Measurements from ENCODE around the gene PLEKHA4. TPM values are rescaled to one million over a fixed set of nuclear protein-coding genes. Genes with fewer than 3 reads are reported as not detected.

The PLEKHA4 gene
- total and polyA plus RNA-seq, 2 donors (not counting 1 experiment from before 2014, with no cell fraction given) = 4.3 to 6.2 TPM

DNA sequence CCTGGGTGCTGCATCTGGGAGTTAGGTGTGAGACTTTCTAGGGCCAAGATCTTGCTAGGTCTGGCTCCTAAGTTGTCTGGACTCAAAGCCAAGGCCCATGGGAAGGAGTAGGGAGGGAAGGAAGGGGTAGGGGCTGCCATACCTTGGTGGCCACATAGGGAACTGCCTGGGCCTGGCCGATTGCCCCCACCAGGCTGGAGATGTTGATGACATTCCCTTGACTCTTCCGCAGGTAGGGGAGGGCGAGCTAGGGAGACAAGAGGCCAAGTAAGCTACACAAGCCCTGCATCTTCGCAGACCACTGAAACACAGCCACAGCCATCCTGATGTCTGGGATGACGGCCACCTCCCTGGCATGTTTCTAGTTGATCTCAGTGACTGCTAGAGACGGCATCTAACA lies 53.5 kb downstream of the PLEKHA4 start:
- POLR2A ChIA-PET = no interaction called here
- Histone ChIP-seq H3K79me2 (ENCODE audit: control insufficient read depth, insufficient read depth, low read length) (no peaks in the 10 kb centered on the region), H3K27me3 (replicated peaks in 1 of 4; ENCODE audit: control extremely low read depth in 1 of 4, control insufficient read depth in 3 of 4, insufficient read depth in 4 of 4, low read length in 3 of 4) (no peaks in the 10 kb centered on the region), H3K4me3 (ENCODE audit: control extremely low read depth in 1 of 5, extremely low read depth in 1 of 5, insufficient read depth in 1 of 5, low read depth in 2 of 5, low read length in 4 of 5) (no peak overlapping the region), H3K9me3 (ENCODE audit: control extremely low read depth in 1 of 3, control insufficient read depth in 2 of 3, insufficient read depth in 1 of 3, low read length in 2 of 3) (peaks cover 0 to 8% (median 0%) of the 10 kb centered on the region in 3 donors), H4K20me1 (ENCODE audit: control insufficient read depth, insufficient read depth, low read length, poor library complexity, severe bottlenecking) (no peaks in the 10 kb centered on the region), H3K9ac (ENCODE audit: low read length) (no peak overlapping the region), H3K36me3 (replicated peaks in 1 of 2; ENCODE audit: control extremely low read depth in 1 of 2, control insufficient read depth in 1 of 2, extremely low read depth in 1 of 2, insufficient read depth in 2 of 2, low read length in 1 of 2) (no peaks in the 10 kb centered on the region), H2AFZ (ENCODE audit: insufficient read depth, low read depth, low read length, poor library complexity, severe bottlenecking) (no peak overlapping the region), H3K4me1 (ENCODE audit: control insufficient read depth in 2 of 2, insufficient read depth in 2 of 2, low read length in 2 of 2) (peaks cover 5 to 23% of the 10 kb centered on the region in 2 donors), H3K4me2 (replicated peaks; ENCODE audit: low read depth, low read length, poor library complexity, severe bottlenecking) (no peak overlapping the region), H3K27ac (ENCODE audit: low read length in 2 of 2) (no peak overlapping the region)
- no peak for ATAC-seq (ENCODE audit: low read depth)
- CTCF ChIA-PET = interaction anchor here (0.7 to 9.4 kb wide), 2 partner anchors 21 to 160 kb away, joined by 3 to 85 read pairs; no protein-coding TSS in a partner anchor
- H3K27me3 Mint-ChIP-seq = no peaks in the 10 kb centered on the region
- intact Hi-C loops (cut with micrococcal nuclease) = no loop called here
- H3K9me3 Mint-ChIP-seq (ENCODE audit: insufficient read depth) = no peaks in the 10 kb centered on the region
- no peak for DNase-seq
- WGBS (ENCODE audit: insufficient coverage) = 96% methylated on average over 5 of the region's 6 CpGs
- H3K4me1 Mint-ChIP-seq = peaks cover 22% of the 10 kb centered on the region
- no peak overlapping the region for H3K4me3 Mint-ChIP-seq
- no peak overlapping the region for H3K27ac Mint-ChIP-seq
- TF ChIP-seq, protein P1, sequence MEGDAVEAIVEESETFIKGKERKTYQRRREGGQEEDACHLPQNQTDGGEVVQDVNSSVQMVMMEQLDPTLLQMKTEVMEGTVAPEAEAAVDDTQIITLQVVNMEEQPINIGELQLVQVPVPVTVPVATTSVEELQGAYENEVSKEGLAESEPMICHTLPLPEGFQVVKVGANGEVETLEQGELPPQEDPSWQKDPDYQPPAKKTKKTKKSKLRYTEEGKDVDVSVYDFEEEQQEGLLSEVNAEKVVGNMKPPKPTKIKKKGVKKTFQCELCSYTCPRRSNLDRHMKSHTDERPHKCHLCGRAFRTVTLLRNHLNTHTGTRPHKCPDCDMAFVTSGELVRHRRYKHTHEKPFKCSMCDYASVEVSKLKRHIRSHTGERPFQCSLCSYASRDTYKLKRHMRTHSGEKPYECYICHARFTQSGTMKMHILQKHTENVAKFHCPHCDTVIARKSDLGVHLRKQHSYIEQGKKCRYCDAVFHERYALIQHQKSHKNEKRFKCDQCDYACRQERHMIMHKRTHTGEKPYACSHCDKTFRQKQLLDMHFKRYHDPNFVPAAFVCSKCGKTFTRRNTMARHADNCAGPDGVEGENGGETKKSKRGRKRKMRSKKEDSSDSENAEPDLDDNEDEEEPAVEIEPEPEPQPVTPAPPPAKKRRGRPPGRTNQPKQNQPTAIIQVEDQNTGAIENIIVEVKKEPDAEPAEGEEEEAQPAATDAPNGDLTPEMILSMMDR (IDR thresholded peaks at IDR 0.05) = no peak
- no peak for TF ChIP-seq EZH2 (IDR thresholded peaks at IDR 0.05; ENCODE audit: borderline replicate concordance, insufficient read depth, low read depth, low read length, poor library complexity, severe bottlenecking)

DNA sequence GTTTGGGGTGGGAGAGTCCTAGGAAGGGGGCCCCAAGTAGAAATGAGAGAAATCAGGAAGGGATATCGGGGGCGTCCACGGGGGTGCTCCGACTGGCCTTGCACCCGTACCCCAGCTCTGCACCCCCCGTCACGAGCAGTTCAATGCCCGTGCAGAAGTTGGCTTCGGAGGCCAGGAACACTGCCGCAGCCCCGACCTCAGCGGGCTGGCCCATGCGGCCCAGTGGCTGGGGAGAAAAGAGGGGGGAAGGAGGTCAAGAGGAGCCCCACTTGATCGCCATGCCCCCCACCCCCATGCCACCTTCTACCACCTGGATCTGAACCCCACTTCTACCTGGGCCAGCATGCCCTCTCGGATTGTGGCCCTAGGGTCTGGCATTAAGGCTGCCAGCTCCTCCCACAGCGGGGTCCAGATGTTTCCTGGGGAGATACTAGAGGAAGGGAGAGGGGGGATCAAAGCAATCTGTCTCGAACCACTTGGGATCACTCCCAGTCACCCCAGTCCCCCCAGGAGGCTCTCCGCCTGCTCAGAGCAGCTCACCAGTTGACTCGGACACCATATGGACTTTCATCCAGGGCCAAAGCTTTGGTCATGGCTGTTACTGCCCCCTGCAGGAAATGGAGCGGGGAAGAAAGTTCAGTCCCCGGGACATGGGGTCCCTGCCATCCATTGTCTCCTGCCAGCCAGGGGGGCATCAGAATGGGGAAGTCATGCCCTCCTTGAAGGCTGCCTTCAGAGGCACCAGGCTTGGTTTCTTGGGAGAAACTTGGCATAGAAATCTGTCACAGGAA lies 55.1 kb downstream of the PLEKHA4 start:
- POLR2A ChIA-PET = no interaction called here
- peaks cover 0 to 8% (median 0%) of the 10 kb centered on the region in 3 donors for H3K9me3 ChIP-seq (ENCODE audit: control extremely low read depth in 1 of 3, control insufficient read depth in 2 of 3, insufficient read depth in 1 of 3, low read length in 2 of 3)
- Mint-ChIP-seq H3K27me3 (no peaks in the 10 kb centered on the region), H3K4me1 (peaks cover 30% of the 10 kb centered on the region), H3K4me3 (peak overlapping the region; percentile 93), H3K9me3 (ENCODE audit: insufficient read depth) (no peaks in the 10 kb centered on the region), H3K27ac (peak overlapping the region; percentile 97)
- peaks cover 7 to 26% of the 10 kb centered on the region in 2 donors for H3K4me1 ChIP-seq (ENCODE audit: control insufficient read depth in 2 of 2, insufficient read depth in 2 of 2, low read length in 2 of 2)
- 92% methylated on average over 9 of the region's 21 CpGs for WGBS (ENCODE audit: insufficient coverage)
- no peaks in the 10 kb centered on the region for H4K20me1 ChIP-seq (ENCODE audit: control insufficient read depth, insufficient read depth, low read length, poor library complexity, severe bottlenecking)
- no peaks in the 10 kb centered on the region for H3K36me3 ChIP-seq (replicated peaks in 1 of 2; ENCODE audit: control extremely low read depth in 1 of 2, control insufficient read depth in 1 of 2, extremely low read depth in 1 of 2, insufficient read depth in 2 of 2, low read length in 1 of 2)
- no peak overlapping the region for H3K4me3 ChIP-seq (ENCODE audit: control extremely low read depth in 1 of 5, extremely low read depth in 1 of 5, insufficient read depth in 1 of 5, low read depth in 2 of 5, low read length in 4 of 5)
- H3K27ac ChIP-seq (ENCODE audit: low read length in 2 of 2) = peak overlapping the region in 1 of 2 donors; percentile 9
- H3K27me3 ChIP-seq (replicated peaks in 1 of 4; ENCODE audit: control extremely low read depth in 1 of 4, control insufficient read depth in 3 of 4, insufficient read depth in 4 of 4, low read length in 3 of 4) = no peaks in the 10 kb centered on the region
- H3K9ac ChIP-seq (ENCODE audit: low read length) = no peak overlapping the region
- TF ChIP-seq, protein P1 (IDR thresholded peaks at IDR 0.05) = no peak
- TF ChIP-seq EZH2 (IDR thresholded peaks at IDR 0.05; ENCODE audit: borderline replicate concordance, insufficient read depth, low read depth, low read length, poor library complexity, severe bottlenecking) = no peak
- ATAC-seq (ENCODE audit: low read depth) (no peak), DNase-seq (no peak)
- CTCF ChIA-PET = interaction anchor here (9.4 kb wide), 1 partner anchor 19 kb away, joined by 85 read pairs; no protein-coding TSS in a partner anchor
- no peak overlapping the region for H2AFZ ChIP-seq (ENCODE audit: insufficient read depth, low read depth, low read length, poor library complexity, severe bottlenecking)
- H3K4me2 ChIP-seq (replicated peaks; ENCODE audit: low read depth, low read length, poor library complexity, severe bottlenecking) = no peak overlapping the region
- intact Hi-C loops (cut with micrococcal nuclease) = no loop called here
- H3K79me2 ChIP-seq (ENCODE audit: control insufficient read depth, insufficient read depth, low read length) = no peaks in the 10 kb centered on the region
